Activated CD8-positive, alpha-beta memory T cell treated with anti-CD3 and anti-CD28 coated beads for 1 hour (primary cell): ENCODE data around the gene MCAT.

ENCODE experiments used
- DNase-seq, 2 donors: peaks; one replicate each; pipeline ENCODE4 v3.0.0-alpha.2; 2020; ENCODE audit warnings: low read depth in 1 of 2; ENCODE audit errors: extremely low read depth in 1 of 2

Gene MCAT

DNA sequence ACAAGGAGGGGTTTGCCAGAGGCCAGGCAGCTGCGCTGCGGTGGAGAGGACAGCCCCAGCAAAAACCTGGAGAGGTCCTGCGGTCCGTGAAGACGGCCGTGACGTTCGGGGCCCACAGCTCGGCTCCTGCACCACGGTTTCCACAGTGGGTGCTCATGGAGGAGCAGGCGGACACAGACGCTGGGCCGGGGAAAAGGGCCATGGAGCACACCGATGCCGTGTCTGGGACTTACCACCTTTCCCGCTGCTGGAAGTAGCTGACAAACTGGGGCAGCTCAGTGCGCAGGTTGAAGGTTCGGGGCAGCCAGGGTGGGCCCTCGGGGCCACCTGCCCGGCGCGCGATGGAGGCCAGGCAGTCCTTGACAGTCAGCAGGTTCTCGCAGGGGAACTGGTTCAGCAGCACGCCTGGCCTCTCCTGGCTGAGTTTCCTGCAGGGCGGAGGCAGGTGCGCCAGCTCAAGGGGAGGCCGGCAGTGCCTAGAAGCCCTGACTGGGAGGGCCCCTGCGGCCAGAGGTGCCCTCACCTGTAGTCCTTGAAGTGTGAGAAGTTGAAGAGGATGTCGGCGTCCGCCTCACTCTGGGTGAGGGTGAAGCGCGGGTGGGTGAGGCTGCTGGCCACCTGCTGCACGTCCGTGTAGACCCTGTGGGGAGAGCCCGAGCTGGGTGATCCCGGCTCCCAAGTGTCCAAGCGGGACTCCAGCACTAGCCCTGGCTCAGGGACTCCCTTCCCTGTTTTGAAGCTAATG, 30.9 kb upstream of the MCAT start:
- no peak for DNase-seq

DNA sequence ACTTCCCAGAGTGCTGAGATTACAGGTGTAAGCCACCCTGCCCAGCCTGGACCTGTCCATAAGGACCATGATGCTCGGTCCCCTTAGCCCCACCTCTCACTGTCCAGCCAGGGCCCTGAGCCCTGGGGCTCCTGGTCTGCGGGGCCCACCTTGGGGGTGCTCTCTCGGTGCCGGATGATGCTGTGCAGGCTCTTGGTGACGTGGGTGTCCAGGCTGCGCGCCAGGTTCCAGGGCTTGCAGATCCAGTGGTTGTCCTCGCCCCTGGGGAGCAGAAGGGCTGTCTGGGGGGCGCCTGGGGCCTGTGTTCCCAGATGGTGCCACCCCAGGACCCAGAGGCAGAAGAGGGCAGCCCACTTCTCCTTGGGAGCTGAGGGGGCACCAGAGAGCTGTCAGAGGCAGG, 30.4 kb upstream of the MCAT start:
- no peak for DNase-seq

DNA sequence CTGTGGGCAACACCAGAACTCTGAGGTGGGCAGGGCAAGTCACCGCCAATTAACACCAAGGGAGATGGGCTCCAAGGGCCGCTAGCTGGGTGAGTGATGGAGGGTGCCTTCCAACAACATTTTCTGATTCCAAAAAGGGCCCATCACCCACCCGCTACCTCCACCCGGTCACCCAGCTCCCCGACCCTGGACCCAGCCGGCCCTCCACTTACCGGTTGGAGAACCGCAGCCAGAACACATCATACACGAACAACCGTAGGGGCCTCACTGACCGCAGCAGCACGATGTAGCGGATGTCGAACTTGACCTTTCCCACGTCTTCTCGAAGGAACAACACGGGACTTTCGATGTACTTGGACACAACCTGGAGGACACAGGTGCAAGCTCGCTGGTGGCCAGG, 29.0 kb upstream of the MCAT start:
- DNase-seq: no peak

DNA sequence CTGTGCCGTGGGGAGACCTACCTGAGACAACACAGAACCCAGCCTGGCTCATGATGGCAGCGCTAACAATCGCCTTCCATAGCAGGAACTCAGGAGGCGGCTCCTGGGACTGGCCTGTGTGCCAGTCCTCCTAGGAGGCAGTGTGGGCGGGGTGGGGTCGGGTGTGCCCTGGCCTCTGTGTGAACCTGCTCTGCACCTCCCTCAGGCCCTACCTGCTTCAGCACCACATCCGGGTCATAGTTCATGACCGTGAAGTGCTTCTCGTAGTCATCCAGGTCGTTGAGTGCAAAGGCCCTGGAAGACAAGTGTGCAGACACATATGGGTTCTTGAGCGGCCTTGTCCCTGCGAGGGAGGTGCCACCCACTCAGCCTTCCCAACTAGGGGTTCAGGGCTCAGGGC, 28.4 kb upstream of the MCAT start:
- DNase-seq: no peak

DNA sequence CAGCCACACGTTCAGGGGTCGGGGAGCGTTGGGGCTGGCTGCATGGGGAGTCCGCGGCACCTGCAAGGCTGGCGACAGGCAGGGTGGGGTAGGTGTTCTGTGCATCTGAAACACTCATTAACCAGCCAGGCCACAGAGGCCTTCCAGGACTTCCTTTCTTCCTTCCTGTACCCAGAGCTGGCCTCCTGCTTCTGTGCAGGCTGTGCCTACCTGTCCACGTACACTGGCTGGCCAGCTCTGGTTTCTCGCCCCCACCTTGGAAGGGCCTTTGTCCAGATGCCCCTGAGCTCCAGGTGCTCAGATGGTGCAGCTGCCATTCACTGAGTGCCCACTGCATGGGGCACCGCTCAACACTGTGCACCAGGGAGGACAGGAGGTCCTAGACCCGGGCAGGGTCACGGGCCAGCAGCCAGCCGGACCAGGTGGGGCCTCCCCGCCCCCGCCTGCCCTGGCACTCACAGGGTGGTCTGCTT, 27.9 kb upstream of the MCAT start:
- DNase-seq: no peak

DNA sequence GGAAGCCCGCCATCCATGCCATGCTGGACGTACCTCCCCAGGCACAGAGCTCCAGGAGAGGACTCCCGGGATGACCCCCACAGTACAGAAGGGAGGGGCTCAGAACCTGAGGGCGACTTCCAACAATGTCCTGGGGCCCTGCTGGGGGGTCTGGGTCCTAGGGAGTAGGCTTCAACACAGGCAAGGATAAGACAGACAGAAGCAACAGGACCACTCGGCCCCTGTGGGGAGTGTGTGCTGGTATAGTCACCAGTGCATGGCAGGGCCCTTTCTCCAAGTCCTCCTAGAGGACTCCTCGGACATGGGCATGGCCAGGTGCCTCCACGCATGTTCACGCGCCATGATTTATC, 26.9 kb upstream of the MCAT start:
- DNase-seq: no peak

DNA sequence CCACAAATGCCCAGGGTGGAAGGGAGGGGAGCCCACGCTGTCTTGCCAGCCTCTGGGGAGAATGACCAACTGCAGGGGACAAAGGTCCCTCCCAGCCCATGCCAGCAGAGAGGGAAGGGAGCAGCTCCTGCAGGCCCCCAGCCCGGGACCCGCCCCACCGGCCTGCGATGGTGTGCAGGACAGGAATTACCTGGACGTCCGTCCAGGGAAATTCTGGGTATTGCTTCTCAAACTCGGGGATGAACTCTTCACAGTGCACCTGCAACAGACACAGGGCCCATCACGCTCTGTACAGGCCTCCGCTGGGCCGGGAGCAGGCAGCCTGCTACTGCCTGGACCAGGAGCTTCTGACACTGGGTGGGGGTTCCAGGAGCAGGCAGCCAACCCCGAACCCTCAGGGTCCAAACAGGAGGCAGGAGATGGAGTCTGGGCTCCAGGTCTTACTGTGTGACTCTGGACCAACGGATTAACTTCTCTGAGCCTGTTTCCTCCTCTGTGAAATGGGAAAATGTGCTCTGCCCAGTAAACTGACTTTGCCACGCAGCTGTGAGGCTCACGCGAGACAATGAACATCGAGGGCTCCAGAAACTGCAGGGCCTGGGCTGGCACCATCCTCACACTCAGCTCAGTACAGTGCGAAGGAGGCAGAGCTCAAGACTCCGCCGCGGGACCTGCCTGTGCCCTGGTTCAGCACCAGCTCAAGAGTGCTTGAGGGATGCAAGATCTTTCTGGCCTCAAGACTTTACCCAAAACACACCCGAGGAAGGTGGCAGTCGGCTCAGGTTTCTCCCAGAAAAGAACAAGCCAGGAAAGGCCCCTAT, 26.3 kb upstream of the MCAT start:
- DNase-seq: no peak

DNA sequence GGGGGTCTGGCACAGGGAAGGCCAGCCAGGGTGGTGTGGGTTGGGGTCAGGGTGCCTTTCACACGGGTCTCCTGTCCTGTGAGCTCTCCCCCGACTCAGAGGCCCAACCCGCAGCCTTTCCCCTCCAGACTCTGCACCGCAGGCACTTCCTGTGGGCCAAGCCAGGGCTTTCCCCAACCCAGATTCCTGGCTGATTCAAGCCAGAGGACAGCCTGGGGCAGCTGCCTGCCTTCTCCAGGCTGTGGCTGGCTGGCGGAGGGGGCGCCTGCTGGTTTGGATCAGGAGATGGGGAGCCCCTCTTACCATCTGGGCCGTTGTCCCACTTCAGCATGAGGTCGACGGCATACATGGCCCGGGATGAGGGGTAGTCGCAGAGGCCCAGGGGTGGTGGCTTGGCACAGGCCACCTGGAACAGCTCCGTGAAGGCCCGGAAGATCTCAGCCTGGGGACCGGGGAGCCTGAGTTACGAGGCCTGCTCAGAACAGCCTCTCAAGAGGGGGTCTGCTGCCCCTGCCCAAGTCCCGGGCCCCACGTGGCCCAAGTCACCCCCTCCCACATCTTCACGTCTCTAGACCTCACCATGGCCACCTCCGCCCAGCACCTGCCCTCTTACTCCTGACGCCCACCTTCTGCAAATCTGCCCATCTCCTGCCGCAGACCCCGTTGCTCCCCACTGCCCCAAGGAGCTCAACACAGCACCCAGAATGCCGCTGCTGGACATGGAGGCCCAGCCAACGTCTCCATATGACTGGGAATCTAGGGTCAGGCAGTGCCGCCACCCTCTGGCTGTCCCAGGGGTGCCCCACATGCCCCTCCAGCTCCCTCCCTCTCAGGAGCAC, 25.5 kb upstream of the MCAT start:
- no peak for DNase-seq

DNA sequence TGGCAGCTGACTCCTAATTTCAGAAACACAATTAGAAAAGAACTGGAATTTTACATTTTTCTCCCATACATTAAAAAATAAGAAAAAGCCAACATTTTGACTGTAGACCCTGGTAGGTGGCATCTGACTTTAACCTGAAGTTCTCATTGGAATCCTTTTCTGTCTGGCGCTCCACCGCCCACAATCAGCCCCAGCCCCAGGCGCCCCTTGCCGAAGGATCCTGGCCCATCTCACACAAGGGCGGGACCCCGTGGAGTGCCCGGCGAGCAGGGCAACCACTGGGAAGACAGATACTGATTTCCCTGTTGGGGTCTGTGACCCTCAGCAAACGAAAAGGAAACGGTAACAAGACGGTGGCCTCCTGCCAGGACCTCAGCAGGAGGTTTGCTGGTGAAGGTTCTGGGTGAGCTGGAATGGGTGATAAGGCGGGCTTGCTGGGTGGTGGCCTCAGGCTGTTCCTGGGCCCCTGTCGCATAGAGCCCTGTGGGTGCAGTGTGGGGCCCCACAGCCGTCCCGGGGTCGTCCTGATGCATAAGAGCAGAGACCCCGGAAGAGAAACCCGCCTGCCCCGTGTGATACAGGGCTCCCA, 23.9 kb upstream of the MCAT start:
- DNase-seq: no peak

DNA sequence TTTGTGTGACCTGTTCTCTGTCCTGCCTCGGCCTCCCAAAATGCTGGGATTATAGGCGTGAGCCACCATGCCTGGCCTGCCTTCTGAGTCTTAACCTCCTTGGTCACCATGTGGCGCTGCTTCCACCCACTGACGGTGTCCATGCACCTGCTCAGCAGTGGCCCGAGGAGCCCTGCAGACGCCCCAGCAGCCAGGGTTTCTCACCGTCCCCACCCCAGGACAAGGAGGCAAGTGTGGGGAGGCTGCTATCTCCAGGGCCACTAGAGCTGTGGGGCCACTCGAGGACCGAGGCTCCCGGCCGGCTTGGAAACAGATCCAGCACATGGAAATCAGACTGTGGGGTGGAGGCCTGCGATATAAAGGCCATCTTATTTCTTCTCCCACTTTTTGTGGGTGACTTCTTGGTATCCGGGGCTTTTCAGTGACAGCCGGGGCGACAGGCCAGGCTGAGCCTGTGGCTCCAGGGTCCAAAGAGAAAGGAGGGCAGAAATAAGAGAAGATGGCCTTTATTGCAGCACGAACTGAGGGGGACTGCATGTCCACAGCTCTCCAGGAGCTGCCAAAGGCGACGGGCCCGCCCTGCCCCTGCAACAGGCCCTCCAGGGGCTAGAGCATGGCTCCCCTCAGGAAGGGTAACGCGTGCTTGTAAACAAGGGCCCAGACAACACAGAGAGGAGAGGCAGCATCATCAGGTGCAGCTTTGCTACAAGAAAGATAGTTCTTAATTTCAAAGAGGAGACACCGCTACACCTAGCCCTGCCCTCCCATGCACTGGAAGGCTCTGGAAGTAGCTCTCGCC, 23.1 kb upstream of the MCAT start:
- no peak for DNase-seq

DNA sequence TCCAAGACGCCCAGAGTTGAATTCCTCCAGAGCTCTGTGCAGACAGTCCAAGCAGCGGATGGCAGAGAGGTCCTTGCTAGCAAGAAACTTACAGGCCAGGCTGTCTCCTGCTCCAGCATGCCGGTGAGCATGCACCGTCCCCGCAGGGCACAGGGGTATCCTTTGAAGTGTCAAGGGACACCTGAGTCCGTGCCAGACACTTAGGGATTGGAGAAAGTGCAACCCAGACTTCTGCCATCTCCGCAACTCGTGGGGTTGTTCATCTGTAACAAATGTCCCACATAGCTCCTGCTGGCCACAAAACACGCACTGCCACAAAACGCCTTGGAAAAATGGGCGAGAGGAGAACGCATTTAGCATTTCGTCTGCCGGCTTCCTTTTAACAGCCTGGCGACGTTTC, 21.4 kb upstream of the MCAT start:
- DNase-seq: no peak

DNA sequence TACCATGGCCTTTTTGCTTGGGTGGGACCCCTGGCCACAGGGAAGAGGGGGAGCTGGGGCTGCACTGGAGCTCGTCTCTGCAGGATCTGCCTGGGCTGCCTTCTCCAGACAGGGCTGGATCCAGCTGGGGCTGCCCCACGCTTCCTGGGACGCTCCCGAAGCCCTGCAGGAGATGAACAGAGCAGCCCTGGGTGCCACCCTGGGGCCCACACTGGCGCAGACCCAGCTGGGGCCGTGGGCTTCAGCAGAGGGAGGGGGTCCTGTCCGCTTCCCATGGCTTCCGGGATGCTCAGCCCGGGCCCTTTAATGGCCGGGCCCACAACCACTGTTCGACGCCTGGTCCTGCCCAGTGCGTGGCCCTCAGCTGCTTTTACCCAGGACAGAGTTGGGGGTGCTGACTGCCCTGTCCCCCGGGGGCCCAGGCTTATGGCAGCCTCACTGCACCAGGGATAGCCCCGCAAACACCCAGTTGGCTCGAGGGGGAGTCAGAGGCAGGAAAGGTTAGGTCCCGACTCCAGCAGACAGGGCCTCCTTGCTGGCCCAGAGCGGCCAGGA, 20.1 kb upstream of the MCAT start:
- DNase-seq: no peak

DNA sequence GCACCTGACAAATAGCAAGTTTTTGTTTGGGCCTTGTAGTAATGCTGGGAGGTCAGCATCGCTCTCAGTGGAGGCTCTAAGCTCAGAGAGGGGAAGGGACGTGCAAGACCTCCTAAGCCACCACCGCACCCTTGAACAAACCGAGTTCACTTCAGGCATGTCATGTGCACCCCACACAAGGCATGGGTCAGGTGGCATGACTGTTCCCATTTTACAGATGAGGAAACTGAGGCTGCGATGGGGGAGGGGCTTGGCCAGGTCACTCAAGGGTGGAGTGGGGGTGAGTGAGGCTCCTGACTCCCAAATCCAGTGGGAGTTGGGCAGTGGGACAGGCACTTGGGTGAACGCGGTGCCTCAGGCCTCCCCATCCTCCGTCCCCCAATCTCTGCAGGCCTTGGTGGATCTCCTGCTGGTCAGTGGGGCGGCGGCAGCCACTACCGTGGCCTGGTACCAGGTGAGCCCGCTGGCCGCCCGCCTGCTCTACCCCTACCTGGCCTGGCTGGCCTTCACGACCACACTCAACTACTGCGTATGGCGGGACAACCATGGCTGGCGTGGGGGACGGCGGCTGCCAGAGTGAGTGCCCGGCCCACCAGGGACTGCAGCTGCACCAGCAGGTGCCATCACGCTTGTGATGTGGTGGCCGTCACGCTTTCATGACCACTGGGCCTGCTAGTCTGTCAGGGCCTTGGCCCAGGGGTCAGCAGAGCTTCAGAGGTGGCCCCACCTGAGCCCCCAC, 19.4 kb upstream of the MCAT start:
- DNase-seq: no peak

DNA sequence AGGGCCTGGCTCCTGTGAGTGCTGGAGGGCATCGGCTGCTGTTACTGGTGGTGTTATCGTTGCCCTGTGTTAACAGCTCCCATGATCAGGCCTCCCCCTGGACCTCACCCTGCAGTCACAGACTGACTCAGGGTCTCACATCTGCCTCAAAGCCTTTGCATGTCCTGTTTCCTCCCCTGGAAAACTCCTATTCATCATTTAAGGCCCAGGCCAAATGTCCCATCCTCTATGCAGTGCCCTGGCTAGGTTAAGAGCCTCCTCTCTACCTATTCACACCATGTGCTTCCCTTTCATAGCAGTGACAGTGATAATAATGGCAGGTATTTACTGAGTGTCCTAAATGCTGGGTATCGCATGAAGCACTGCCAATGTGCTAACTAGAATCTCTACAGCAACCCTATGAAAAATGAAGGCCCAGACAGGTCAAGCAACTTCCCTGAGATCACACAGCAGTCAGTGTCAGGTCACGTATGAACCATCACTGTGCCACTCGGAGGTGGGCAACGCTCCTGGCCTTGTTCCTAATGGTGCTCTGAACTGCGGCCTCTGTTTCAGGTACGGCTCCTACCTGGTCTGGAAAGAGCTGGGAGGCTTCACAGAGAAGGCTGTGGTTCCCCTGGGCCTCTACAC, 17.4 kb upstream of the MCAT start:
- no peak for DNase-seq

DNA sequence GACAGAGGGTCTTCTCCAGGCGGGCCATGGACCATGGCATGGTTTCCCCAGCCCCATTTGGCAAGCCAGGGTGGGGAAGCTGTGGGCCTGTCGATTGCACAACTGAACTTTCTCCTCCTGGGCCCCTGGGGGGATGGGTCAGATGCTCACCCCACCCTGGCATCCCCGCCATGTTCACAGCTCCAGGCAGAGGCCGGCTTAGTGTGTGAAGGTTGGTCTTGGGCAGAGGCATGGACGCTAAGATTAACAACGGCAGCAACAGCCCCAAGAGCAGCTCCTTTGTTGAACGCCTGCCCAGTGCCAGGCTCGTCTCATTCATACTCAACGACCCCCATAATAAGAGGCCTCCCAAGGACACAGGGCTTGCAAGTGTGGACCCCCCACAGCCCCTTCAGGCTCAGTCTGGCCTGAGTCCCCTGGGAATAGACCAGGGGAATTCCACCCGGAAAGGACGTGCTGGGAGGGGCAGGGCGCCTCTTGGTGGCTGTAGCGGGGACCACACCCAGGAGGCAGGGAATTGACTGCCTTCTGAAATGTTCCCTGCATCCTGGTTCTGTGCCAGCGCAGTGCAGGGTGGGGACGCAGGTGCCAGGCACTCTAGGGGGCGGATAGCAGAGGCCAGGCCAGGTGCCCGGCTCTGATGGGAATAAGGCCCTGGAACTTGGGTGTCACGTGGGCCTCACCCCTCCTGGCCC, 16.4 kb upstream of the MCAT start:
- no peak for DNase-seq

DNA sequence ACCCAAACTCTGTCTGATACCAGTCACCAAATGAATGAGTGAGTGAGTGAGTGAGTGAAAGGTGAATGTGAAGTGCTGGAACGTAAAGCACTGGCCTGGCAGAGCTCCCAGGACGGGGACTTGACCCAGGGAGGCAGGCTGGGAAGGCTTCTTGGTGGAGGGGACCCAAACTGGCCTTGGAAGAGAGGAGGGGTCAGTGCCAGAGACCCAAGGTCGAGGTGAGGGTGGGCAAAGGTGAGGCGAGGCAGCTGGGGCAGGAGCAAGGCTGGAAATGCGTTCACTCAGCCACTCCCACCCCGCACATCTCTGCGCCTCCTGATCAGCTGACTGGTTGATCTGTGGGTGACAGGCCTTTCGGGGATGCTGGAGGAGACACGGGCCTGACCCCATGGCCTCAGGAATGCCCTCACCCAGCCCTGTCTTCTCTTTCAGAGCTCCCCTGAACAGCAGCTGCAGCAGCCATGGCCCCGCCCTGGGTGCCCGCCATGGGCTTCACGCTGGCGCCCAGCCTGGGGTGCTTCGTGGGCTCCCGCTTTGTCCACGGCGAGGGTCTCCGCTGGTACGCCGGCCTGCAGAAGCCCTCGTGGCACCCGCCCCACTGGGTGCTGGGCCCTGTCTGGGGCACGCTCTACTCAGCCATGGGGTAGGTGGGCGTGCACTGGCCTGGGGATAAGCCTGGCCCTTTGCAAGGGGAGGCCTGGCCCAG, 15.7 kb upstream of the MCAT start:
- no peak for DNase-seq

DNA sequence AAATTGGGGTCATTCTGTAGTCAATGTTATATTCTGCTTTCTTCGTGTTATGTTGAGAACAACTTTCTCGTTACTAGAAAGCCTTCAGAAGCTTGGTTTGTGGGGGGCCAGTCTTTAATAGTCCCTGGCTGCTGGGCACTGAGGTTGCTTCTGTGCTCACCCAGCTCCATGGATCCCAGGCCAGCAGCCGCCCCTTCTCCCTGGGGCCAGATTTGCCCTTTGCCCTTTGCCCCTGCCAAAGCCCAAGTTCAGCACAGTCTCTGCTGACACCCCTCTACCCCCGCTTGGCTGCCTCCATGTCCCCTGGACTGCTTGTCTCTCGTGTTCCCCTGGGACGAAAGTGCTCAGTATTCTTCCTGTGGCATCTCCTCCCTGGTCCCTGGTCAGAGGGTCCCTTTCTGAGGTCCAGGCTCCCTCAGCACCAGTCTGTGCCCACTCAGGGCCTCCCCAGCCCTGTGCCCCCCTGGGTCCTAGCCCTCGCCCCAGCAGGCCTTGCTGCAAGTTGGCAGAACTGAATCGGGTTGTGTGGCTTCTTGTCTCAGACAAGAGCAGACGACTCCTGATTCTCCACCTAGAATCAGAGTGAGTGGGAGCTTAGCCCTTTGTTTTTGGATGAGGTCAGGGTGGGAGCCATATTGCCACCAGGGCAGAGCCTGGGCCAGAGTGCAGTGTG, 14.8 kb upstream of the MCAT start:
- no peak for DNase-seq
